ENCODE data around the gene NYAP1.
"Not testable (repeated sequence)": the region's sequence is repeated elsewhere in the genome, so short reads cannot be mapped to it uniquely, and the experiment has no call there.

NYAP1 gene

DNA sequence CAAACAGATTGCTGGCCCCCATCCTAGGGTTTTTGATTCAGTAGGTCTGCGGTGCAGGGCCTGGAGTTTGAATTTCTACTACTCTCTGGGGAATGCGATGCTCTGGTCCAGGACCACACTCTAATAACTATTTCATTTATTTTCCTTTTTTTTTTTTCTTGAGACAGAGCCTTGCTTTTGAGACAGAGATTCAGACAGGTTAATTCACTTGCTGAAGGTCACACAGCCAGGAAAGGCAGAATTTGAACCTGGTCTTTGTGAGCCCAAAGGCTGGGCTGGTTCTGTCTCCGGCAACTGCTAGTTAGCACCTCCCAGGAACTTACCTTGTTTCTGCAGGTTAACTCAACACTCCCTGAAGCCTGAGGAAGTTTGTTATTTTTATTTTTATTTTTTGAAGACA lies 31.2 kb upstream of the NYAP1 start:
- no peak for DNase-seq (ENCODE audit: low read depth)
- no peak overlapping the region for H3K4me3 ChIP-seq (ENCODE audit: control insufficient read depth, low read depth, low read length)

GRCh38 chr7:100453854-100454253 lies 29.9 kb upstream of the NYAP1 start:
- not testable (repeated sequence) for H3K4me3 ChIP-seq (ENCODE audit: control insufficient read depth, low read depth, low read length); DNase-seq (ENCODE audit: low read depth)

More for the DNA sequence above, 31.2 kb upstream of the NYAP1 start:
- TF ChIP-seq CTCF (IDR thresholded peaks at IDR 0.05; ENCODE audit: control insufficient read depth, insufficient read depth, low read depth, low read length, missing control alignments): no peak

GRCh38 chr7:100455206-100455605 lies 28.5 kb upstream of the NYAP1 start:
- no peak for DNase-seq (ENCODE audit: low read depth)
- no peak for TF ChIP-seq CTCF (IDR thresholded peaks at IDR 0.05; ENCODE audit: control insufficient read depth, insufficient read depth, low read depth, low read length, missing control alignments)
- no peak overlapping the region for H3K4me3 ChIP-seq (ENCODE audit: control insufficient read depth, low read depth, low read length)

GRCh38 chr7:100456562-100456961 lies 27.2 kb upstream of the NYAP1 start:
- no peak overlapping the region for H3K4me3 ChIP-seq (ENCODE audit: control insufficient read depth, low read depth, low read length)
- DNase-seq (ENCODE audit: low read depth): no peak
- no peak for TF ChIP-seq CTCF (IDR thresholded peaks at IDR 0.05; ENCODE audit: control insufficient read depth, insufficient read depth, low read depth, low read length, missing control alignments)

- no peak for TF ChIP-seq CTCF (IDR thresholded peaks at IDR 0.05; ENCODE audit: control insufficient read depth, insufficient read depth, low read depth, low read length, missing control alignments)
- no peak for DNase-seq (ENCODE audit: low read depth)
- H3K4me3 ChIP-seq (ENCODE audit: control insufficient read depth, low read depth, low read length): no peak overlapping the region
These were observed 26.7 kb upstream of the NYAP1 start for GRCh38 chr7:100457033-100457432.

DNA sequence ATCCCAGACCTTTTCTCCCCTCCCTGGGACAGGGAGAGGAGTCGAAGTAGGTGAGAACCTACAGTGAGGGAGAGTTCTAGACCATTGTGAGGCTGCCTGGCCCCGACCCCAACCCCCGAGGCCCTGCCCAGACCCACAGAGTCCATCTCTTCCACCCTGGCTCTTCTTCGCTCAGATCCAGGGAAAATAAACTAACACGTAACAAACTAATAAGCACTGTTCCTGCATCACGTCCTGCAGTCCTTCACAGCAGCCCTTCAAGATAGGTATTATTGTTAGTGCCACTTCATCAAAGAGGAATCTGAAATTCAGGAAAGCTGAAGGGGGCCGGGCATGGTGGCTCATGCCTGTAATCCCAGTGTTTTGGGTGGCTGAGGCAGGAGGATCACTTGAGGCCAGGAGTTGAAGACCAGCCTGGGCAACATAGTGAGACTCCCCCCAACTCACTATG lies 19.5 kb upstream of the NYAP1 start, which contains the start of gene SPACDR:
TSS of gene SPACDR (minus strand) at position 51 of the 451 bp plus-strand sequence. CDS start 235 bp downstream, outside the sequence.
- no peak for DNase-seq (ENCODE audit: low read depth)
- H3K4me3 ChIP-seq (ENCODE audit: control insufficient read depth, low read depth, low read length): no peak within 1 kb of the TSS
- TF ChIP-seq CTCF (IDR thresholded peaks at IDR 0.05; ENCODE audit: control insufficient read depth, insufficient read depth, low read depth, low read length, missing control alignments): no peak

DNA sequence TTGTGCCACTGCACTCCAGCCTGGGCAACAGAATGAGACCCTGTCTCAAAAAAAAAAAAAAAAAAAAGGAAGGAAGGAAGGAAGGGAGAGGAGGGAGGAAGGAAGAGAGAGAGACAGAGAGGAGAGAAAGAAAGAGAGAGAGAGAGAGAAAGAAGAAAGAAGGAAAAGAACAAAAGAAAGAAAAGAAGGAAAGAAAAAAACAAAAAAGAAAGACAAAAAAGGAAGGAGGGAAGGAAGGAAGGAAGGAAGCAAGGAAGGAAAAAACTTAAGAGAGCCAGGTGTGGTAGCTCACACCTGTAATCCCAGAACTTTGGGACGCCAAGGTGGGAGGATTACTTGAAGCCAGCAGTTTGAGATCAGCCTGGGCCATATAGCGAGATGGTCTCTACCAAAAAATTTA lies 18.9 kb upstream of the NYAP1 start:
- H3K4me3 ChIP-seq (ENCODE audit: control insufficient read depth, low read depth, low read length): no peak overlapping the region
- no peak for DNase-seq (ENCODE audit: low read depth)
- TF ChIP-seq CTCF (IDR thresholded peaks at IDR 0.05; ENCODE audit: control insufficient read depth, insufficient read depth, low read depth, low read length, missing control alignments): no peak

All from AG09309 (cell line).